Astrocyte of the spinal cord (primary cell): ENCODE measurements around the gene PTPRU.

Source experiments
- DNase-seq: peaks from one replicate; pipeline ENCODE4 v3.0.0; 2011; ENCODE audit warnings: low read depth, low spot score
- H3K4me3 ChIP-seq: 2 replicates; pipeline ENCODE4 v1.5.1; 2011; ENCODE audit warnings: low read depth, mild to moderate bottlenecking, low read length, moderate library complexity
- CTCF ChIP-seq: IDR thresholded peaks from 2 replicates; pipeline ENCODE4 v1.5.1; 2012; ENCODE audit warnings: low read depth, mild to moderate bottlenecking, low read length, inconsistent platforms
- in situ Hi-C: cut with HindIII; loops from 2 replicates; pipeline ENCODE4 v1.10.0; 2017; ENCODE audit warnings: low sequenced_read_pairs

Gene PTPRU

DNA sequence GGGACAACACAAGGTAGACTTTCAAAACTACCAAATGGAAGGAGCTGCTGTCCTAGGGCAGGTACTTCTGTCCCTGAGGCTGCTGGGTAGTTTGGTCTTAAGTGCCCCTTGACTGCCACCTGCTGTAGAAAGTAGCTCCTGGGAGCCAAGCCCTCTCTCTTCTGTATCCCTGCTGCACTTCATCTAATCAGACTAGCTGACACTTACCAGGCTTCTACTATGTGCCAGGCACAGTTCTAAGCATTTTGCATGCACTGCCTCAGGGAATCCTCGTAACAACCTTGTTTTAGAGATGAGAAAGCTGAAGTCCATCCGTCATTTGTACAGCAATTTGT, 38.8 kb upstream of the PTPRU start:
- peak; percentile 59 for DNase-seq
- peak; percentile 60 for TF ChIP-seq CTCF
- in situ Hi-C loops, result no loop called here
- no peak overlapping the region for H3K4me3 ChIP-seq

DNA sequence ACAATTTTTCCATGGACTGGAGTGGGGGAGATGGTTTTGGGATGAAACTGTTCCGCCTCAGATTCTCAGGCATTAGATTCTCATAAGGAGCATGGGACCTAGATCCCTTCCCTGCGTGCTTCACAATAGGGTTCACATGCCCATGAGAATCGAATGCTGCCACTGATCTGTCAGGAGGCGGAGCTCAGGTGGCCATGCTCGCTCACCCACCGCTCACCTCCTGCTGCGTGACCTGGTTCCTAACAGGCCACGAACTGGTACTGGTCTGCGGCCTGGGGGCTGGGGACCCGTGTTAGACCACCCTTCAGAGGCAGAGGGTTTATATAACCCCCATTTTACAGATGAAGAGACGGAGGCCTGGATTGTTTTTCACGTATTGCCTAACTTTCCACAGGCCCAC, 38.3 kb upstream of the PTPRU start:
- in situ Hi-C loops, result no loop called here
- no peak for TF ChIP-seq CTCF
- DNase-seq, result no peak
- no peak overlapping the region for H3K4me3 ChIP-seq

DNA sequence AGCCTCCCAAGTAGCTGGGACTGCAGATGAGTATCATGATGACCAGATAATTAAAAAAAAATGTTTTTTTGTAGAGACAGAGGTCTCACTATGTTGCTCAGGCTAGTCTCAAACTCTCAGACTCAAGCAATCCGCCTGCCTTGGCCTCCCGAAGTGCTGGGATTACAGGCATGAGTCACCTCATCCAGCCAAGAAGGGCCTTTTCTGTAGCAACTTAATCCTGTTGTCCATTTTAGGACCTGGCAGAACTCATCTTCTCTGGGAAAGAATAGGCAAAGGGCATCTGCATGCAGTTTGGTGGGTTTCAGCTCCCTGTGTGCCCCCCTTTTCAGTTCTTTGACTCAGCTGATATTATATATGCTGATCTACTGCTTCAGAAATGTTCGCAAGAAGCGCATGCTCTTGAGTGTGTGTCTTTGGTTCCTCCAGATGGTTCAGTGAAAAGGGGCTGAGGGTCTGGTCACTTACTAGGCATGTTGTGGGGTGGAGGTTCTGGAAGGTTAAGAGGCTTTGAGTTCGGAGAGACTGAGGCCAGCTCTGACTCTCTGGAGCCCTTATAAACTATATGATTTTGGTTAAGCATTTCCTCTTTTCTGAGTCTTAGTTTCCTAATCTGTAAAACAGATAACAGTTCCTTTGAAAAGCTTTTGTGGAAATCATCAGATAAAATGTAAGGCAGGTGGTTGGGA, 35.3 kb upstream of the PTPRU start:
- no peak for DNase-seq
- H3K4me3 ChIP-seq, result no peak overlapping the region
- in situ Hi-C loops, result no loop called here
- no peak for TF ChIP-seq CTCF

- H3K4me3 ChIP-seq, result no peak overlapping the region
- in situ Hi-C loops, result no loop called here
- TF ChIP-seq CTCF, result no peak
- no peak for DNase-seq
Observed at GRCh38 chr1:29201595-29202051, 34.7 kb upstream of the PTPRU start.

DNA sequence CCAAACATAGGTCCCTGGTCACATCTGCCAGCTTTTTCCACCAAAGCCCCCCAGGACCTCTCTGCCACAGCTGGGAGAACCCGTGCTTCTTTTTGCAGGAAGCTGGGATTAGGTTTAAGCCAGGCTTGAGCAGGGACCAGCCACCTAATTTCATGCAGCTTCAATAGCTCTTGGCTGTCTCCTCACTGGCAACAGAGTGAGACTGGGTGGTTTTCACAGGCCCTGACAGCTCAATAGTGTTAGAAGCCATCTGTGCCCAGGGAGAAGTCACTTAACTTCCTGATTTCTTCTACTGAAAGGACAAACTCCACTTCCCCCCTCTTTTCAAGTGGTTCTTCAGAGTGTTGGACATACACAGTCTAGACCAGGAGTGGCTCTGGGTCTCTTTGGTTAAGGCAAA, 34.3 kb upstream of the PTPRU start:
- in situ Hi-C loops, result no loop called here
- no peak overlapping the region for H3K4me3 ChIP-seq
- no peak for TF ChIP-seq CTCF
- DNase-seq, result no peak

DNA sequence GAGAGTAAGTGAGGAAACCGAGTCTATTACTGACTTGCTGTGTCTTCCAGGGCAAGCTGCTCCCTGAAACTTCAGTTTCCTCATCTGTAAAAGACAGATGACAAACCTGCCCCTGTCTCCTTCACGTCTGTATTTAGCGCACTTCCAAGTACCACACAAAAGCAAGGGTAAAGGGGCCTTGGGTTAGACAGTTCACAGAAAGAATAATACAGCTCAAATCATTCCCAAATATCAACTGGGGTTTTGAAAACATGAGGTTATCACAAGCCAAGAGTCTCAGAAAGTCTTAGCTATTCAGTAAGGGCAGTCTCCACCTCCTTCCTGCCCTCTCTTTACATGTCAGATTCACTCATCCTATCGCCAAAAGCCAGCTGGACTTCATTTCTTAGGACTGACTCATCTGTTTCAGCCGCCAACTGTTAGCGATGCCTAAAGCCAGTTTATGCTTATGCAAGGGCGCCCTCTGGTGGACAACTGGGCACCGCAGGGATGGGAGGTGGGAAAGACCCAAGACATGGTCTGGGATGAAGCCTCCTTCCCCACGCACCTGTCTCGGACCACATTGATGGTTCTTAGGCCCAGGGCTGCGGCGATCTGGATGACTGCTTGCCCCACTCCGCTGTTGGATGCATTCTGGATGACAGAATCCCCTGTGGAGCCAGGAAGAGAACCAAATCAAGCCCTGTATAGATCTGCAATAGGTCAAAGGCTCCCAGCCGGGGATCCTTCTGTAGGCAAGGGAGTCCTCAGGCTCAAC, 33.6 kb upstream of the PTPRU start:
- peak; percentile 96 for TF ChIP-seq CTCF
- no peak overlapping the region for H3K4me3 ChIP-seq
- in situ Hi-C loops, result no loop called here
- DNase-seq, result peak; percentile 97
